Vagina (tissue), 2 donors: ENCODE measurements around the gene EME2. TPM values are rescaled to one million over a fixed set of nuclear protein-coding genes. Genes with fewer than 3 reads are reported as not detected.

Source experiments
- DNase-seq, 2 donors: peaks; one replicate each; pipeline ENCODE4 v3.0.0-alpha.2; 2017; ENCODE audit errors: extremely low spot score in 2 of 2
- H3K27ac ChIP-seq: fragments of 200-600 bp; sonication (generic); one replicate; pipeline ENCODE4 v1.5.1; 2019
- H3K27me3 ChIP-seq: fragments of 200-600 bp; sonication (generic); one replicate; pipeline ENCODE4 v1.5.1; 2019
- H3K36me3 ChIP-seq, 2 donors: fragments of 200-600 bp; sonication (generic); one replicate each; pipeline ENCODE4 v1.5.1; 2017 to 2019
- H3K4me1 ChIP-seq: fragments of 200-600 bp; sonication (generic); one replicate; pipeline ENCODE4 v1.5.1; 2019
- H3K4me3 ChIP-seq, 2 donors: fragments of 200-600 bp; sonication (generic); 1 replicate in 1 of 2; 2 replicates in 1 of 2; pipeline ENCODE4 v1.5.1; 2016 to 2019
- H3K9me3 ChIP-seq: fragments of 200-600 bp; sonication (generic); one replicate; pipeline ENCODE4 v1.5.1; 2019
- CTCF ChIP-seq, 3 experiments: fragments of 450-650 bp in 2 of 3; fragments of 200-600 bp in 1 of 3; sonication (generic) in 1 of 3; IDR thresholded peaks; one replicate each; pipeline ENCODE4 v1.5.1; 2017 to 2019; ENCODE audit warnings: antibody characterized with exemption in 3 of 3, mild to moderate bottlenecking in 2 of 3, moderate library complexity in 2 of 3
- POLR2A ChIP-seq, 2 donors: fragments of 450-650 bp; IDR thresholded peaks; one replicate each; pipeline ENCODE4 v1.6.1; 2017; ENCODE audit warnings: antibody characterized with exemption in 2 of 2, mild to moderate bottlenecking in 2 of 2, moderate library complexity in 2 of 2
- POLR2AphosphoS5 ChIP-seq, 2 donors: sonication (generic); formaldehyde crosslinking; IDR thresholded peaks; one replicate each; pipeline ENCODE4 v1.9.0; 2017; ENCODE audit warnings: antibody characterized with exemption in 2 of 2, mild to moderate bottlenecking in 2 of 2, low read depth in 1 of 2; ENCODE audit not compliant: insufficient read depth in 1 of 2
- intact Hi-C: fragments of 100-400 bp; cut with DNase I; formaldehyde crosslinking; loops from one replicate; pipeline ENCODE4 v1.15.1; 2023
- total RNA-seq: library from RNA; depleted of rRNA; stranded (reverse); fragments of >200 nt; gene quantifications from one replicate; pipeline ENCODE4 v1.2.3, GENCODE V29; 2016

EME2 gene
- total RNA-seq, 1 donor from 2014 or later: 13.5 TPM

- Histone ChIP-seq H3K9me3 (no peaks in the 10 kb centered on the region), H3K36me3 (peaks cover 0 to 39% of the 10 kb centered on the region in 2 donors), H3K4me3 (no peak overlapping the region), H3K4me1 (no peaks in the 10 kb centered on the region), H3K27me3 (no peaks in the 10 kb centered on the region), H3K27ac (no peak overlapping the region)
- DNase-seq: no peak
- TF ChIP-seq POLR2AphosphoS5 (IDR thresholded peaks at IDR 0.05; ENCODE audit: insufficient read depth in 1 of 2, low read depth in 1 of 2) (peak in 1 of 2 donors; percentile 22), CTCF (IDR thresholded peaks at IDR 0.05) (peak; percentile 15 to 55 (median 40)), POLR2A (IDR thresholded peaks at IDR 0.05) (no peak)
- intact Hi-C loops: no loop called here
These were observed 40.1 kb downstream of the EME2 start for GRCh38 chr16:1812732-1813163.

GRCh38 chr16:1815461-1815860 lies 42.9 kb downstream of the EME2 start:
- DNase-seq: no peak
- TF ChIP-seq POLR2AphosphoS5 (IDR thresholded peaks at IDR 0.05; ENCODE audit: insufficient read depth in 1 of 2, low read depth in 1 of 2): no peak
- TF ChIP-seq CTCF (IDR thresholded peaks at IDR 0.05): no peak
- no peak for TF ChIP-seq POLR2A (IDR thresholded peaks at IDR 0.05)
- intact Hi-C loops: no loop called here
- no peak overlapping the region for H3K27ac ChIP-seq
- no peaks in the 10 kb centered on the region for H3K27me3 ChIP-seq
- H3K4me1 ChIP-seq: no peaks in the 10 kb centered on the region
- H3K4me3 ChIP-seq: no peak overlapping the region
- H3K36me3 ChIP-seq: peaks cover 0 to 42% of the 10 kb centered on the region in 2 donors
- no peaks in the 10 kb centered on the region for H3K9me3 ChIP-seq

GRCh38 chr16:1816396-1817275 lies 44.0 kb downstream of the EME2 start:
- Histone ChIP-seq H3K4me1 (no peaks in the 10 kb centered on the region), H3K27ac (no peak overlapping the region), H3K9me3 (no peaks in the 10 kb centered on the region), H3K36me3 (peaks cover 0 to 49% of the 10 kb centered on the region in 2 donors), H3K4me3 (no peak overlapping the region), H3K27me3 (no peaks in the 10 kb centered on the region)
- DNase-seq: no peak
- intact Hi-C loops: no loop called here
- no peak for TF ChIP-seq CTCF (IDR thresholded peaks at IDR 0.05)
- no peak for TF ChIP-seq POLR2A (IDR thresholded peaks at IDR 0.05)
- no peak for TF ChIP-seq POLR2AphosphoS5 (IDR thresholded peaks at IDR 0.05; ENCODE audit: insufficient read depth in 1 of 2, low read depth in 1 of 2)

GRCh38 chr16:1817276-1817589 lies 44.6 kb downstream of the EME2 start:
- Histone ChIP-seq H3K4me1 (no peaks in the 10 kb centered on the region), H3K4me3 (no peak overlapping the region), H3K27me3 (no peaks in the 10 kb centered on the region), H3K9me3 (no peaks in the 10 kb centered on the region), H3K36me3 (peaks cover 0 to 55% of the 10 kb centered on the region in 2 donors), H3K27ac (no peak overlapping the region)
- no peak for DNase-seq
- TF ChIP-seq POLR2AphosphoS5 (IDR thresholded peaks at IDR 0.05; ENCODE audit: insufficient read depth in 1 of 2, low read depth in 1 of 2) (no peak), POLR2A (IDR thresholded peaks at IDR 0.05) (no peak), CTCF (IDR thresholded peaks at IDR 0.05) (no peak)
- intact Hi-C loops: no loop called here

GRCh38 chr16:1817716-1818115 lies 45.1 kb downstream of the EME2 start:
- intact Hi-C loops: no loop called here
- no peak for DNase-seq
- Histone ChIP-seq H3K4me3 (no peak overlapping the region), H3K27ac (no peak overlapping the region), H3K9me3 (no peaks in the 10 kb centered on the region), H3K36me3 (peaks cover 0 to 59% of the 10 kb centered on the region in 2 donors), H3K27me3 (no peaks in the 10 kb centered on the region), H3K4me1 (no peaks in the 10 kb centered on the region)
- TF ChIP-seq CTCF (IDR thresholded peaks at IDR 0.05): no peak
- no peak for TF ChIP-seq POLR2AphosphoS5 (IDR thresholded peaks at IDR 0.05; ENCODE audit: insufficient read depth in 1 of 2, low read depth in 1 of 2)
- TF ChIP-seq POLR2A (IDR thresholded peaks at IDR 0.05): no peak
